NCI-H226 (cell line): ENCODE results near the gene ATG4D.
A peak's percentile ranks its signal among the peaks of the same experiment; 100 is the strongest.
"Not testable (repeated sequence)": the region's sequence is repeated elsewhere in the genome, so short reads cannot be mapped to it uniquely, and the experiment has no call there.

Experiments
- DNase-seq: peaks from one replicate; pipeline ENCODE4 v3.0.0-alpha.2; 2015

Gene ATG4D

DNA sequence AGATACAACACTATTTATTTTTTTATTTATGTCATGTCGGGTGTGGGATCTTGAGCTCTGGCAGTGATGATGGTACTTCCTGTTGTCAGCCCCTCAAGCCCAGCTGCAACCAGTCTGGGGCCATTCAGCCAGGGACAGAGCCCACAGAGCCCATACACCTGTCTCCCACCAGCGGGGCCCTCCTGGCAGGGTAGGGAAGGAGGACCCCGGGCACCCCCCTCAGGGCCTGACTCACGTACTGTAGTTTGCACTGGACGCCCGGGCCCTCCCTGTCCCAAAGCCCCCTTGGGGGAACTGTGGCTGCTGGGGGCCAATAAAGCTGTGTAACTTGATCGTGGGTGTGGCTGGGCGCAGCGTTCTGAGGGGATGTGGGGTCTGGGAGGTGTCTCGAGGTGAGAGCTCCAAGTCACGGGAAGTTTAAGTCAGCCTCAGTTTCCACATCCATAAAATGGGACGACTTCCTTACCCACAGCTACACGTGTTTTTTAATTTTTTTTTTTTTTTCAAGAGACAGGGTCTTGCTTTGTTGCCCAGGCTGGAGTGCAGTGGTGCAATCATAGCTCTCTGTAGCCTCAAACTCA lies 9.5 kb downstream of the ATG4D start:
- no peak for DNase-seq

DNA sequence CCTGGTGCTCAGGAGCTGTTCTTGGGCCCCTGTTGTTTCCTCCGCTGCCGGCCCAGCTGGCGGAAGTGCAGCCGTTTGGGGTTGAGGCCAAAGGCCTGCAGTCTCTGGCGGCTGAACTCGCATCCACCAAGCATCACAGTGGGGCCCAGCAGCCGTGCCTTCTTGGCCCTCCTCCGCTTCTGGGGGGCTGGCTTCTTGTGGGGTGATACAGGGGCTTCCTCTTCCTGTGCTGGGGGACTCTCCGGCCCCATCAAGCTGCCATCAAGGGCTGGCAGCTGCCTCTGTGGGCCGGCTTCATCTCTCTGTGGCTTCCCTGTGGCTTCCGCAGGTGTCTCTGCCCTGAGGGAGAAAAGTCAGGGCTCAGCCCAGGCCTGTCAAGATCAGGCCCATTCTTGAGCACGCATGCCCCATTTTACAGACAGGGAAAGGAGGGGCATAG lies 10.3 kb downstream of the ATG4D start:
- no peak for DNase-seq

DNA sequence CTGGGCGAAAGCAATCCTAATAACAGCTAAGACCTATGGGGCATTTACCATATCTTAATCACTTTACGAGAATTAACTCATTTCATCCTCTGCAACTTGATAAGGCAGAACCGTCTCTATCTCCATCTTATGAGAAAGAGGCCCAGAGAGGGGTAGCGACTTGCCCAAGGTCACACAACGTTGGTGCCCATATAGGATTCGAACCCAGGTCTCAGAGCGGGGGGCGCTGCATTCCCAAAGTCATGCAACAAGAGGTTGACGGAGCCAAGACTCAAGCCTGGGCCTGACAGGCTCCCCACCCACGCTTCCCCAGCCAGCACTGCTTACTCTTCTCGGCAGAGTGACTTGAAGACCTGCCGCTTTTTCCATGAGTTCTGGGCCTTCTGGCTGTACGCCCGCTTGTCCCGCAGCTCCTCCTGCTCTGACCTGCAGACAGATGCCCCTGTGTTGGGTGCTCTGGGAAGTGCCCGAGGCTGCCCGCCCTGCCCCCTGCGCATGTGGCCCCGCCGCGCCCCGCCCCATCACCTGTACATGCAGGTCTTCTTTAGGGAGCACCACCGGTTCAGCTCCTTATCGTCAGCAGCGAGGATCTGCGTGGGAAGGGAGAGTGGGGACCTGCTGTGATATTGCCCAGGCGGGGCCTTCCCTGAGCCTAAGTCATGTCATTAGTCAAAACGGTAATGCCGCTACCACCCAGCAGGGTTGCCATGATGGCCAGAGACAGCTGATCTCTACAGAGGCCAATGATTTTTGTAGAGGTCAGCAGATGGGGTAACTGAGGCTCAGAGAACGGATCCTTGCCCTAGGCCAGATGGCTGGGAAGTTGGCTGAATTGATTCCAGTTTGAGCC lies 11.3 kb downstream of the ATG4D start:
- DNase-seq, result no peak

DNA sequence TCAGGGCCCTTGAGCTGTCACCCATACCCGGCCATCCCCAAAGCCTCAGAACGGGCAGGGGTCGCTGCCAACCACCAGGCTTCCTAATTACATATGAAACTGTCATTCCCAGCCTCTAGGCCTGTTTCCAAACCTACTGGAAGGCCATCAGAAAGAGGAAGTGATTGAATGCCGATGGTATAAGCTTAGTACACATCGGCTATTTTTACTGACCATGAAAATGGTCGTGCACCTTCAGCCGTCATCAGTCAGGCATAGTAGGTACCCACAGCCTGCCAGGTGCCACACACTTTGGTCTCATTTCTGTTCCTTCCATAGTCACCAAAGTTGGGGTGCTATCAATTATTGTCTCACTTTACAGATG lies 11.9 kb downstream of the ATG4D start:
- DNase-seq, result no peak

DNA sequence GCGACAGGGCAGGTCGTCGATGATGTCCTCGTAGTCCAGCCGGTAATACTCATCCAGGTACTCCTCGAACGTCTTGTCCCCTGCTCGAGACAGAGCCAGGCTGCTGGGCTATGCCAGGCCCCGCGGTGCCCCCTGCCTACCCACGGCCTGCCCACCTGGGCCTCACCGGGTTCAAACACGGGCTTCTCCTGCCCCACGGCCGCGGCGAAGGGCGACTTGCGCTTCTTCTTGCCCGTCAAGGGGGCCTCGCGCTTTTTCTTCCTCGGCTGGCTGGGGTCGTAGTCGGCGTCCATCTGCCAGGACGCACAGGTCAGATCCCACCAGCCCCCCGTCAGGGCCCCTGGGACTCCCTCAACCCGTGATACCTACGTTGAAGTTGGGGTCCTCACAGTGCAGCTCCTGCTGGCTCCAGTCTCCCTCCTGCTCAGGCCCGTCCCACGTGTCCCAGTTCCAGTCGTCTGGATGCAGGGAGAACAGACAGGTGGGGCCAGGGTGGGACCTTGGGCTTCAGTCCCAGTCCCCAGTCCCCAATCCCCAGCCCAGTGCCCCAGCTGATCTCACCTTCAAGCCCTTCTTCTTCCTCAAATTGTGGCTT lies 14.0 kb downstream of the ATG4D start:
- no peak for DNase-seq

DNA sequence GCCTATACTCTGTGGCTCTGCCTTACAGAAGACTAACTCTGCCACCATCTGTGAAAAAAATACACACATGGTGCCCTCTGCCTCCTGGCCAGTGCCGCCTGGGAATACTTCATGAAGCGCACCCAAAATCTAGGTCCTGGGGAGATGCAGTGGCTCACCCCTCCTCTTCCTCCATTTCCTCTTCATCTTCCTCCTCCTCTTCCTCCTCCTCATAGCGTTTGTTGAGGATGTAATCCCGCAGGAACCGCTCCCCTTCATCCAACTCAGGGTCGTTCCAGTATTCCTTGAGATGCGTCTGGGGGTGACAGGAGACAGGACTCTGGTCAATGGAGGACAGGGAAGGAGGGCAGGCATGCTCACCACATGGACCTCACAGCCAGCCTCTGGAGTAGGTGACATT lies 16.4 kb downstream of the ATG4D start:
- no peak for DNase-seq

DNA sequence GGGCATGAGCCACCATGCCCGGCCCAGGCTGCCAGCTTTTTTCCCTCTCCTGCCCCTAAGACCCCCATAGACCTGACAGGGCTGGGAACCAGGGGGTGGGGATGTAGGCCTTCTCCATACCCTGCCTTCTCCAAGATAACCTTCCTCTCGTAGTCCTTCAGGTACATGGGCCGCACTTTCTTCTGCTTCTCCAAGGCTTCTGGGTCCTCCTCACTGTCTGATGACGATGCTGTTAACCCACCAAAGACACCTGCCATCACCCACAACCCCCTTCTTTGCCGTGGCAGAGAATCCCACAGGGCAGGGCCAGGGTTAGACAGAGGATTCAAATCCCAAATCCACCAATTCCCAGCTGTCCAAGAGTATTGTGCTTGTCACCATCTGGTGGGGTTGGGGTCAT lies 18.9 kb downstream of the ATG4D start:
- DNase-seq, result no peak

DNA sequence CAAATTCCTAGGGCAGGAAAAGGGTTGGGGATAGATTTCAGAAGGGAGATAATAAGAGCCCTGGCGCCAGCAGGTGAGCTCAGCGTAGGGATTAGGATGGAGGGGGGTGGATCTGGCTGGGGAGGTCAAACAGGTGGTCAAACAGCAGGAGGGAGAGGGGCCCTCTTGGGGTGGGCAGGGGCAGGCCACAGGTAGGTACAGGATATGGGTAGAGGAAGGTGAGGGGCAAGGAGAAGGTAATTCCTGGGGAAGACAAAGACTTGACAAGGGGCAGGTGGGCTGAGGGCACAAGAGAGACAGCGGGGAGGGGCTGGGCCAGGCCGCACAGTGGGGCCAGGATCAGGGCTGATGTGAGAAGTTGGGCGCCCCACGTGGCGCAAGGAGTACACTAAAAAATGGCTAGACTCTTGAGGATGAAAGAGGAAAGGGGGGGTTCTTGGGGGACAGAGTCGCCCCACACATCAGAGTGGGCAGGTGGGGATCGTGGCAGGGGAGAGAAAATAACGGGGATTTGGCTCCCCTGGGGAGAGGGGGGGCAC lies 21.4 kb downstream of the ATG4D start:
- DNase-seq, result peak; percentile 21

DNA sequence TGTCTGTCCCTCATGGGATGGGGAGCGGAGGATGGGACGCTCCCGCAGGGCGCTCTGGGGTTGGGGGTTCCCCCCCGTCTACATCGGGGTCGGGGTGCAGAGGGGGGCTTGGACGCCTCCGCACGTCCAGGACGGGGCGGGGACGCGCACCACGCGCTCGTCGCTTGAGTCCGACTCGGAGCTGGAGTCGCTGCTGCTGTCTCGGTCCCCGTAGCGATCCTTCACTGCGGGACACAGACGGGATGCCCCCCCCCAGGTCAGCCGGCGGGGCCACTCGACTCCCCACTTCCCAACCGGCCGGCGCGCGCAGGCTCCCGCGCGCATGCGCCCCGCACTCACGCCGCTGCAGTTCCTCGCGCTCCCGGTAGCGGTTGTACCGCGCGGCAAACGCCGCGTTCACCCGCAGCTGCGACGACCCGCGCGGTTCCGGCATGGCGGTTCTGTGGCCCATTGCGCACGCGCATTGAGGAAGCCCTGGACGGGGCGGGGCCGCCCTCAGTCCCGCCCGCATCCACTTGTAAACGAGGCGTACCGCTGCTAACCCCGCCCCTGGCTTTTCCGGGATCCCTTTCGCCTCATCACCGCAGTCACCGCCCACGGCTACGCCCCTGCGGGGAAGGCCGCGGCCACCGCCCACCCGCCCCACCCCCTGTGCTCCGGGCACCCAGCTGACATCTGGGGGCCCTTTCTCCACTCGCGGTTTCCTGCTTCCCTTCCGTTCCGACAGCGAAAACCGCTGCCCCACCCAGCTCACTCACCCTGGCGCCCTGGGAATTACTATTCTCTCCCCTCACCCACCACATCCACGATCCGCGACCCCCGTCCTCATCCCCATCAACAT lies 22.1 kb downstream of the ATG4D start, which contains the start of gene KRI1:
Gene KRI1, minus strand, starts transcription at position 444 of the 841 bp plus-strand sequence. Its CDS starts 11 bp downstream, at position 433.
- peak; percentile 93 for DNase-seq

DNA sequence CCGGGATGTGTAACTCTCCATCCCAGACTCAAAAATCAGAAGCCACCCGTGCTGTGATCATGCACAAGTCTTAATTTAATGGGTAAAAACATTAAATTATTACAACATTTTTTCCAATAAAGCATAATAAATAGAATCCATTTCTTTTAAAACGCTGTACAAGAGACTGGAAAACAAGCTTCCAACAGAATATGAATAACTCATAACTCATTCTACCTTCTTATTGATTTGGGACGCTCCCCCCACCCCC lies 22.6 kb downstream of the ATG4D start:
- no peak for DNase-seq

DNA sequence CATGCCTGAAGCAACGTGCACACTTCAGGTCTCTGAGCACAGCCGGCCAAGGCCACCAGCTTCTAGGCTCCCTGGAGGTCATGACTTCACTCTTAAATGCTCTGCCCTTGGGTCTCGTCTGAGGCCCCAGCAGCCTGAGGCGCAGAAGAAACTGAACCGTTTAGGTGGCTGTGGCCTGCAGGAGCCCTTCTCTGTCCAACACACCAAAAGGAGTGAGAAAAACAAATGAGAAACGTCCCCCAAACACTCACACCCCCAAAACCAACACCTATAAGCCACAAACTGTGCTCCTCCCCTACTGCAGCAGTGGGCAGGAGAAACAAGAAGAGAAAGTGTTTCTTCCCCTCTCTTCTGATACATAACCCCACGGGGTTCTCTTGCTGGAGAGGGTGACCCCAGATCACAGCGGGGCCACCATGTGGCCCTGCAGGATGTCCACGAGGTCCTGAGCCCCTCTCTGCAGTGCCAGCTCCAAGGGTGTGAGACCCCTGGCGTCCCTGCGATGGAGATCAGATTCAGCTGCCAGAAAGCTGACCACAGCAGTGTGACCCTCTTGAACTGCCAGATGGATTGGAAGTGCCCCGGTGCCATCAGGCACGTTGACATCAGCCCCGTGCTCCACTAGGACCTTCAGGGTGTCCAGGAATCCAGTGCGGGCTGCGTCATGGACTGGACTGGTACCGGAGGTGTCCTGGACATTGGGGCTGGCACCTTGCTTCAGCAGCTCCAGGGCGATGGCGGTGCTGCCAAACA lies 23.1 kb downstream of the ATG4D start:
- DNase-seq, result no peak

DNA sequence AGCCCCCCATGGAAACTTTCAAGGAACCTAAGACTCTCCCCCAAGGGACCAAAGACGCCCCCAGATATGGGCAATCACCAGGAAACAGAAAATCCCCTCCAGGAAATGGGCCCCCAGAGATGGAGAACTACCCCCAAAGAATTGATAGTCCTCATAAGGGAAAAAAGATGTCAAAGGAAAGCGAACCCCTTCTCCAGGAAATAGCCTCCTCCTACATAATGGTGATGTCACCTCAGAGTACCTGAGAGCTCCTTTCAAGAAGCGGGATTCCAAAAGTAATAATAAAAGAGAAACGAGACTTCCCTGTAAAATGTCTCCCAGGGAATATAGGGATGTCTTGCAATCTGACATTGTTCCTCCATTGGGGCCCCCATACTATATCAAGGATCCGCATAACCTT lies 24.0 kb downstream of the ATG4D start:
- no peak for DNase-seq

DNA sequence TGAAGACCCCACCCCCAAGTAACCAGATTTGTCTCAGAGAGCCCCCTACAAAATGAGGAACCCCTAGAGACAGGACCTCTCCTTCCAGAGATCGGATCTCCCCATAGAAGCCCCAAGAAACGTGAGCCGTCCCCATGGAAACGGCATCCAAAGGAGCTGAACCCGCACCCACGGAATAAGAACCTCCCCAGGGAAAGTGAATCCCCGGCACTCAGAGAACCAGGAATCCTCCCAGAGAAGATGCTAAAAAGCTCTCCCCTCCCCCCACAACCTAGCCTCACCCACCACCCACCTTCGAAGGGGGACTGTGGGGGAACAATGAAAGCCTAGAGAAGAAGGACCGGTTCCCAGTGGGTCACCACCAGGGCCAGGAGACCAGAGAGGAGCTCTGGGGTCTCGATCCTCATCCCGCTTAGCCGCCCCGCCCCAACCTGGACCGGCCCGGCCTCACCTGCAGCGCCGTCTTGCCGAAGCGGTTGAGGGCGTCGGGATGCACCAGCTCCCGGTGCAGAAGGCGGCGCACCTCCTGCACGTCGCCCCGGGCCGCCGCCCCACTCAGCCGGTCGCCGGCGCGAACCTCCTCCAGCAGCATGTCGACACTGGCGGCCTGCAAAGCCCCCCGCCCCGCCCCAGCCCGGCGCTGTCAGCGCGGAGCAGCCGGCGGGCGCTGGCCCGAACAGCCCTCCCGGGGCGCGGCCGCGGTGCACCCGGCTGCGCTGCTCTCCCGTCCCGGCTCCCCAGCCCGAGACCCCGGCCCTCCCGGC lies 24.5 kb downstream of the ATG4D start:
- DNase-seq, result no peak

DNA sequence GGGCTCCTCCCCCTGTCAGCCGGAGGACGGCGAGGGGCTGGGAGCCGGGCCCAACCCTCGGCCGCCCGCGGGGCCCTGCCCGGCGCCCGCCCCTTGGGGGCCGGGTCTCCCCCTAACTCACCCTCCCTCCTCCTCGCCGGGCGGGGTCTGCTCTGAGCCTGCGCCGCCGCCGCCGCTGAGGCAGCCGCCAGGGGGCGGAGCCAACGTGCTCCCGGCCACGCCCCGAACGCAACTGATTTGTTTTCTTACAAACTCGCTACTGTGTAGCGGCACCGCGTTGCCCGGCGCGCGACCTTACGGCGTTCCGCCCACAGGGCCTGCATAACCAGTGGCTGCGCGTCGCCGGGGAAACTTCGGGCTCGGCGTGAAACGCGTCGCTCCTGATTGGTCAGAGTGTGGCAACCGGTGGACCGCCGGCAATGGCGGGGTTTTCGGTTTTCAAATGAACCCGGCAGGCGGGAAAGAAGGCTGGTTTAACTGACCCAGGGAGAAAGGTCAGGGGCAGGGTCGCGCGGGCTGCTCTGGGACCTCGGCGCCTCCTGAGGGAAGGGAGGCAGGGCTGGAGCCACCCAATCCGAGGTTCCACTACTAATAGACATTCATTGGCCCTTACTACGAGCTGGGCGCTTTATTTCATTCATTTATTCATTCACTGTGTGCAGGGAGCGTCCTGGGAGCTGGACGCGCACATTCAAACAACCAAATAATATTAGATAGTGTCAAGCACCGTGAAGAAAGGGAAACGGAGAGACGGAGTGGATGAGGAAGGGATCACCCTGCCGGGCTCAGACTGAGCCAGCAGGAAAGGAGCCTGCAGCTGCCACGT lies 25.3 kb downstream of the ATG4D start, which contains the start of gene CDKN2D:
Gene CDKN2D, minus strand, starts transcription at position 154 of the 826 bp plus-strand sequence. CDS start 326 bp downstream, outside the sequence.
- peak; percentile 99 for DNase-seq

DNA sequence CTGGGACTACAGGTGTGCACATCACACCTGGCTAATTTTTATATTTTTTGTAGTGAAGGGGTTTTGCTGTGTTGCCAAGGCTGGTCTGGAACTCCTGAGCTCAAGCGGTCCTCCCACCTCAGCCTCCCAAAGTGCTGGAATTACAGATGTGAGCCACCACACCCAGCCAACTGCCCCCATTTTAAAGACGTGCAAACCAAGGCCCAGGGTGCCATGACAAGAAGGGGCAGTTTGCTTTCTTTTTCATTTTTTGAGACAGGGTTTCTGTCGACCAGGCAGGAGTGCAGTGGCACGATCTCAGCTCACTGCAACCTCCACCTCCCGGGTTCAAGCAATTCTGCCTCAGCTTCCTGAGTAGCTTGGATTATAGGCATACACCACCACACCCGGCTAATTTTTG lies 30.1 kb downstream of the ATG4D start:
- not testable (repeated sequence) for DNase-seq

DNA sequence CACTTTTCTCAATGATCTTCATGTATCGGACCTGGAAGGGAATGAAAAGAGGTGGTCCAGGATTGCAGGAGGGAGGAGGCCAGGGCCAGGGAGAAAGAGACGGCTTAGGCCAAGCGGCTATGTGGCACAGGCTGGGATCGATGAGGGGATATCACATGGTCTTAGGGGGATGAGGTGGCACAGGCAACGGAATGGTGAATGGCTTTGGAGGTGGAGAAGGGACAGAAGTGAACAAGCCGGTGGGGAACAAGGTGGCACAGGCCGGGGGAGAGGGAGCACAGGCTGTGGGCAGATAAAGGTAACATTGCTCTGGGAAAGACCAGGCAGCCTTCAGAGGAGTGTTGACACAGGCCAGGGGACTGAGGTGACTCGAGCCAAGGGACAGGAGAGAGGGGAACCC lies 30.8 kb downstream of the ATG4D start:
- DNase-seq, result no peak

DNA sequence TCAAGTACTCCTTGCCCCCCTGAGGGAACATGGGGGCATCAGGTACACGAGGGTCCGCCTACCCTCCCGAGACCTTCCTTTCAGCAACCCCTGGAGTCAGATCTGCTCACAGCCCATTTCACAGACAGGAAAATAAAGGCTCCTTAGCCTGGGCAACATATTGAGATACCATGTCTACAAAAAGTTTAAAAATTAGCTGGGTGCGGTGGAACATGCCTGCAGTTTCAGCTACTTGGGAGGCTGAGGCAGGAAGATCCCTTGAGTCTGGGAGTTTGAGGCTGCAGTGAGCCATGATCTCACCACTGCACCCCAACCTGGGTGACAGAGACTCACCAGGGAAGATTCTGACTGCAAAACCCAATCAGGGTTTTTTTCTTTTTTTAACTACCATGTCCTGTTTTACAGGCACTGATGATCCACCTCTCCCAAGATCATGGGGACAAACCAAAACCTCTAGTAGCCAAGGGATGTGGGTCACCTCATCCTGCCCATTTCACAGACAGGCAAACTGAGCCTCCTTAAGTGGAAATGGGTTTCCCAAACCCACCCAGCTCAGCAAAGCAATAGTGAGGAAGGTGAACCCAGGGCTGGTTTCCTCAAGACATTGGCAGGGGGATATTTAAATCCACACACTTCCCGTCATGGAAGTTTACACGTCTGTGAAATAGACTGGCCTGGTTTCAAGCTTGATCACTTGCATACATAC lies 31.5 kb downstream of the ATG4D start:
- DNase-seq, result no peak

DNA sequence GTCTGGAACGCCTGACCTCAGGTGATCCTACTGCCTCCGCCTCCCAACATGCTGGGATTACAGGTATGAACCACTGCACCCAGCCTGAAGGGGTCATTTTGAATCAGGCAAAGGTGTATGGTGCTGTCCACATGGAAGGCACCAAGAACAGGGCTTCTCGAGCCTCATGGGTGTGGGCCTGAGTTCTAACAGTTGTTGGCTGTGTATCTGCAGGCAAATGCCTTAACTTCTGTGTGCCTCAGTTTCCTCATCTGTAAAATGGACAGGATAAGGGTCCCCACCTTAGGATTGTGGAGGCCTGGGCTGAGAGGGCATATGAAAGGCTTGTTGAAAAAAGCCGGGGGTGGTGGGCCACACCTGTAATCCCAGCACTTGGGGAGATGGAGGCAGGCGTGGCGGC lies 34.2 kb downstream of the ATG4D start:
- no peak for DNase-seq

DNA sequence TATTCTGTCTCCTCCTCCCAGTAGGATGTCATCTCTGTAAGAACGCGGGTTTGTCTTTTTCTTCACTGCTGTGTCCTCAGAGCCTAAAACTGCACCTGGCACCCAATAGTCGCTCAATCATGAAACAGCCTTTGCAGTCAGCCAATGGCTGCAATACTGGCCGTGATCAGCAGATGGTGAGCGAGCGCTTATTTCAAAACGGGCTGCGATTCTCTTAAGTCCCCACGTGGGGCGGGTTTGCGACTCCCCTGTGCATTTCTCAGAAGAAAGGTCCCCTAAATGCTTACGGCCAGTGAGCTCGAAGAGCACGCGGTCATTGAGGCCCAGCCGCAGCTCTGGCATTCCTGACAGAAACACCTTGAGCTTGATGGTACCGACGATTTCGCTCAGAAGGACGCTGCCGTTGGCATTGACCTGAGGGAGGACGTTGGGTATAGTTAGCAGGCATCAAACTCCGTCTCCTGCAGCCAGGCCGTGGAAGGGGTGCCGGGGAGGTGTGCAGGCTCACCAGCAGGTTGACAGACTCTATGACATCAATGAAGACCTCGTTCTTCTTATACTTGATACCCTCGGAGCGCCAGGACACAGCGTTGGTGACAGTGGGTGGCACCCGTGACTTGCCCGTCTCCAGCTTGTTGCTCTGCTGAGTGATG lies 37.4 kb downstream of the ATG4D start:
- peak; percentile 70 for DNase-seq
